Endothelial cell (in vitro differentiated cells): ENCODE results near the gene CELA3B. TPM values are rescaled to one million over a fixed set of nuclear protein-coding genes. Genes with fewer than 3 reads are reported as not detected.

Source experiments
- DNase-seq: peaks from one replicate; pipeline ENCODE4 v3.0.0; 2021; ENCODE audit warnings: low spot score
- H3K27ac Mint-ChIP-seq: one replicate; pipeline ENCODE4 v1.8.0; 2021; ENCODE audit warnings: mixed read lengths, inconsistent platforms; ENCODE audit not compliant: unreplicated experiment
- H3K27me3 Mint-ChIP-seq: one replicate; pipeline ENCODE4 v1.8.0; 2021; ENCODE audit warnings: mild to moderate bottlenecking, moderate library complexity, mixed read lengths, inconsistent platforms; ENCODE audit not compliant: unreplicated experiment
- H3K36me3 Mint-ChIP-seq: one replicate; pipeline ENCODE4 v1.8.0; 2021; ENCODE audit warnings: mild to moderate bottlenecking, low read depth, mixed read lengths, inconsistent platforms; ENCODE audit not compliant: unreplicated experiment
- H3K4me1 Mint-ChIP-seq: one replicate; pipeline ENCODE4 v1.8.0; 2021; ENCODE audit warnings: mild to moderate bottlenecking, mixed read lengths, inconsistent platforms; ENCODE audit not compliant: unreplicated experiment
- H3K4me3 Mint-ChIP-seq: one replicate; pipeline ENCODE4 v1.8.0; 2021; ENCODE audit warnings: mild to moderate bottlenecking, mixed read lengths, inconsistent platforms; ENCODE audit not compliant: unreplicated experiment
- H3K9me3 Mint-ChIP-seq: one replicate; pipeline ENCODE4 v1.8.0; 2021; ENCODE audit warnings: mixed read lengths, inconsistent platforms; ENCODE audit not compliant: unreplicated experiment
- total RNA-seq: library from RNA; stranded (reverse); fragmentation: NEBNext Ultra II Directional; extraction: Animal tissue kit (Norgen Biotek cat#: 25700); gene quantifications from one replicate; pipeline ENCODE4 v1.2.1, GENCODE V29; 2021; ENCODE audit not compliant: unreplicated experiment
- TF ChIP-seq, protein P1 (sequence below): fragments of 200-600 bp; sonication (generic); IDR thresholded peaks from one replicate; pipeline ENCODE4 v1.5.0; 2021; ENCODE audit warnings: antibody characterized with exemption; ENCODE audit not compliant: unreplicated experiment

Gene CELA3B
- total RNA-seq, 1 donor from 2014 or later = not detected

DNA sequence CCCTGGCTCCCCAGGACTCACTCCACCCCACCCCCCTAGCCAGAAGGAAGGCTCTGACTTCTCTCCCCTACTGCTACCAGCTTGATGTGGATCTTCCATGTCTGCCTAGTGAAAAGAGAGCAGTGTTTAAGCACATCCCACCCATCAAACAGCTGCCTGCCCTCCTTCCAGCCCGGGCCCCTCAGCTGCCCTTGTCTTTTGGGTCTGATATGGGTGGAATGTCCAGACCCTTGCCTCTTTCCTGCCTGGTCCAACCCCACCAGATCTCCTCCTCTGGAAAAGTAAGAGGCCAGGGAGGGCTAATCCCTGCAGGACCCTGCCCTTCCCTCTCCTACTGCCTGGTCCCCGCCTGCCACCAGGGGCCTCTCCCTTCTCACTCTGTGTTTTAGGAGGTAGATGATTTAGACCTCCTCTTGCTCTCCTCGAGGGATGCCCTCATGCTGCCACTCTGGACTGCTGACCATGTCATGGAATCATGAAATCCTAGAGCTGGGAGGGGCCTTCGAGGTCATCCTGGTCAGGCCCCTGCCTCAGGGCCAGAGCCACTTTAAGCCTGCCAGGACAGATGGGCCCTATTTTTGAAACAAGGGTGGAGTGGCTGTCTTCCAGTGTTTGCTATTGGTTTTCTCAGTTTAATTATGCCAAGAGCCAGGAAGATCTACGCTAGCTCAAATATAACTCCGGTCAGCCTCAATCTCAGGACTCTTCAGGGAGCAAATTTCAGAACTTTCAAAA, 23.9 kb upstream of the CELA3B start:
- Mint-ChIP-seq H3K9me3 (no peaks in the 10 kb centered on the region), H3K36me3 (no peaks in the 10 kb centered on the region)

DNA sequence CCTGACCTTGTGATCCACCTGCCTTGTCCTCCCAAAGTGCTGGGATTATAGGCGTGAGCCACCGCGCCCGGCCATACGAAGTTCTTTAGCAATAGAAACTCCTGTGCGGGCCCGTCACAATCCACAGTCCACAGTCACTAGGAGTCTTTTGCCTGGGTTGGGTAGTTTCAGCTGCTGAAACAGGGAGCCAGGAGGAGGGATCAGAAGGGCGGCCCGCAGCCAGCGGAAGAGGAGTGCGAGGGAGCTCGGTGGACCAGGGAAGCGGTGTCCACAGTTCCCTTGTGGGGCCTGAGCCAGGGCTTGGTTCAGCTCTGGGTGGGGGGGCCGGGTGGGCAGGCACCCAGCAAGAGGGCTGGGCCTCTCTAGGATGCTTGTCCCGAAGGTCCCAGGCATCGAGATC, 21.8 kb upstream of the CELA3B start:
- Mint-ChIP-seq H3K4me3 (no peak overlapping the region), H3K36me3 (no peaks in the 10 kb centered on the region), H3K4me1 (peaks cover 44% of the 10 kb centered on the region), H3K27ac (no peak overlapping the region), H3K27me3 (peaks cover 8% of the 10 kb centered on the region), H3K9me3 (no peaks in the 10 kb centered on the region)
- TF ChIP-seq, protein P1, sequence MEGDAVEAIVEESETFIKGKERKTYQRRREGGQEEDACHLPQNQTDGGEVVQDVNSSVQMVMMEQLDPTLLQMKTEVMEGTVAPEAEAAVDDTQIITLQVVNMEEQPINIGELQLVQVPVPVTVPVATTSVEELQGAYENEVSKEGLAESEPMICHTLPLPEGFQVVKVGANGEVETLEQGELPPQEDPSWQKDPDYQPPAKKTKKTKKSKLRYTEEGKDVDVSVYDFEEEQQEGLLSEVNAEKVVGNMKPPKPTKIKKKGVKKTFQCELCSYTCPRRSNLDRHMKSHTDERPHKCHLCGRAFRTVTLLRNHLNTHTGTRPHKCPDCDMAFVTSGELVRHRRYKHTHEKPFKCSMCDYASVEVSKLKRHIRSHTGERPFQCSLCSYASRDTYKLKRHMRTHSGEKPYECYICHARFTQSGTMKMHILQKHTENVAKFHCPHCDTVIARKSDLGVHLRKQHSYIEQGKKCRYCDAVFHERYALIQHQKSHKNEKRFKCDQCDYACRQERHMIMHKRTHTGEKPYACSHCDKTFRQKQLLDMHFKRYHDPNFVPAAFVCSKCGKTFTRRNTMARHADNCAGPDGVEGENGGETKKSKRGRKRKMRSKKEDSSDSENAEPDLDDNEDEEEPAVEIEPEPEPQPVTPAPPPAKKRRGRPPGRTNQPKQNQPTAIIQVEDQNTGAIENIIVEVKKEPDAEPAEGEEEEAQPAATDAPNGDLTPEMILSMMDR = no peak
- no peak for DNase-seq

More for the DNA sequence above, 23.9 kb upstream of the CELA3B start:
- TF ChIP-seq, protein P1 = no peak
- H3K4me1 Mint-ChIP-seq = peaks cover 35% of the 10 kb centered on the region
- H3K27me3 Mint-ChIP-seq = peaks cover 8% of the 10 kb centered on the region
- DNase-seq = no peak
- no peak overlapping the region for H3K4me3 Mint-ChIP-seq
- no peak overlapping the region for H3K27ac Mint-ChIP-seq

DNA sequence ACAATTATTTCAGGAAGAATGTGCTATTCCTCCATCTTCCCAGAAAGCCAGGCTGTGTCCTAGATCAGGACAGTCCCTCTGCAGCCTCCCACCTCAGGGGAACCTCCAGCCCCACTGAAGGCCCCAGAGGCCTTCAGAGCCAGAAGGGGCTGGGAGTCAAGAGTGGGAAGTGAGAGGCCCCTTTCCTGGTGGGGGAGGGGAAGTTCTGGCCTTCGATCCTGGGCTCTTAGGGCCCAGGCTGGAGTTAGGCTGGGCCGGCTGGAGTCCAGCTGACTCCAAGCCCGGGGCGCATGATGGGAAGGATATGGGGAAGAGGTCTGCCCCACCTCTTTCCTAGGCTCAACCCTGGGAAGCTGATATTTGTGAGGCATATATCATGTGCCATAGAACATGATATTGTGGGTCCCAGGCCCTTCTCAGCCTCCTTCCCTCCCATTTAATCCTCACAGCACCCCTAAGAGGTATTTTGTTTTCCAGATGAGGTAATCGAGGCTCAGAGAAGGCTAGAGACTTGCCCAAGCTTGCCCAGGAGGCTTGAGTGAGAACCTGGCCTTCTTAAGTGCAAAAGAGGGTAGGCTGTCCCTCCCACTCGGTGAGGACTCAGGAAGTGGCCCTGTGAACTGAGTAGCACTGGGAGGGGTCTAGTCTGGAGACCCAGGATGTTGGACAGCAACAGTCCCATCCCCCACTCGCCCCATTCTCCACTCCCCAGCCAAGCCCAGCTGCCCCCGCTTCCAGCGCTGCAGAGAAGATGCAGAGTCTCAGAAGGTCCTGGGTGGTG, 21.1 kb upstream of the CELA3B start:
- H3K27me3 Mint-ChIP-seq = peaks cover 8% of the 10 kb centered on the region
- TF ChIP-seq, protein P1 = no peak
- no peaks in the 10 kb centered on the region for H3K36me3 Mint-ChIP-seq
- no peak for DNase-seq
- H3K27ac Mint-ChIP-seq = peak overlapping the region; percentile 36
- peak overlapping the region; percentile 25 for H3K4me3 Mint-ChIP-seq
- no peaks in the 10 kb centered on the region for H3K9me3 Mint-ChIP-seq
- peaks cover 44% of the 10 kb centered on the region for H3K4me1 Mint-ChIP-seq

DNA sequence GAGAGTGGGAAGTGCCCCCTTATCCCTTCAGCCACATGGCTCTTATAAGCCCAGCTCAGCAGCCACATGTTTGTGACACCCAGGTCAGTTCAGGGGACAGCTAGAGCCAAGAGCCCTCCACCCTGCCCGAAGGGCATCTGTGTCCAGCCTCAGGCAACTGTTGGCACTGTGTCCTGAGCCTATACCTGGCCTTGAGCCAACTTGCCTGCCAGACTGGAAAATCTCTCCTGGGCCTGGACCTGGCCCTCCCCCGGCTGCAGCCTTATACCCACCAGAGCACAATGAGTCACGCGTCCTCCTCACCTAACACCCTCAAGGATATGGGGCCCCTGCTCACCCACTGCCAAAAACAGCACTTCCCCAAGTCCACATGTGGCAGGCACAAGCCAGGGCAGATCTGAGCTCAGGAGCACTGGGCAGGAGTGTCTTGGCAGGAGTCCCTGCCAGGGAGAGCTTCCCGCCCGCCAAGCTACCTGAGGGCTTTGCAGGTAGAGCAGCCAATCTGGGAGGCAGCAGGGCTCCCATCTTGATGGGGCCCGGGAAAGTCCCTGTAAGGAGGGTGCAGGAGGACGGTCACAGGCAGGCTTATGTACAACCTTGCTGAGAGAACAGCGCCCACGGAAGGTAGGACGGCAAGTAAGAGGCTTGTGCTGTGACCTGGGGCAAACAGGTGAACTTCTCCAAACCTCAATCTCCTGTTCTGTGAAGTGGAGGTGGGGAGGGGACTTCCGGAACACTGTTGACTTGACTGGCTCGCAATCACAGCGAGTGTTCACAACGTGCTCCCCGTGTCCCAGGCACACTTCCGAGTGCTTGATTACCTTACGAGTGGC, 19.9 kb upstream of the CELA3B start:
- Mint-ChIP-seq H3K27me3 (peaks cover 8% of the 10 kb centered on the region), H3K4me3 (no peak overlapping the region), H3K4me1 (peaks cover 44% of the 10 kb centered on the region), H3K36me3 (no peaks in the 10 kb centered on the region), H3K9me3 (no peaks in the 10 kb centered on the region), H3K27ac (peak overlapping the region; percentile 97)
- DNase-seq = no peak
- TF ChIP-seq, protein P1 = no peak
